HEK293 (cell line): ENCODE results near the gene CA6.

Source experiments
- CTCF ChIA-PET: fragments of 350-600 bp; formaldehyde crosslinking; extraction: SDS; loops from one replicate; lab custom pipeline; 2021; ENCODE audit warnings: antibody characterized with exemption; lab: Yijun Ruan, JAX
- POLR2A ChIA-PET: fragments of 300-600 bp; formaldehyde crosslinking; extraction: SDS; loops from one replicate; lab custom pipeline; 2020; ENCODE audit warnings: antibody characterized with exemption, inconsistent platforms; lab: Yijun Ruan, JAX
- H3K27ac ChIP-seq: fragments of 200-500 bp; sonication (Bioruptor generic); 2 replicates; pipeline ENCODE4 v1.5.1; 2014; ENCODE audit warnings: low read depth, low read length, control low read depth, inconsistent platforms; ENCODE audit errors: extremely low read depth
- H3K36me3 ChIP-seq, 2 experiments: fragments of 200-500 bp in 1 of 2; sonication (Bioruptor generic) in 1 of 2; 1 replicate in 1 of 2; 2 replicates in 1 of 2; pipeline ENCODE4 v1.5.1; 2014 to 2017; ENCODE audit warnings: inconsistent platforms in 2 of 2, low read length in 2 of 2; ENCODE audit not compliant: control insufficient read depth in 2 of 2, insufficient read depth in 1 of 2
- H3K4me1 ChIP-seq: fragments of 200-500 bp; sonication (Bioruptor generic); 2 replicates; pipeline ENCODE4 v1.5.1; 2014; ENCODE audit warnings: mild to moderate bottlenecking, low read length, inconsistent platforms; ENCODE audit not compliant: control insufficient read depth, insufficient read depth
- H3K4me3 ChIP-seq: 2 replicates; pipeline ENCODE4 v1.5.1; 2011; ENCODE audit warnings: low read depth, mild to moderate bottlenecking, control low read depth, low read length, moderate library complexity
- H3K9me3 ChIP-seq: fragments of 200-500 bp; sonication (Bioruptor generic); 2 replicates; pipeline ENCODE4 v1.5.1; 2014; ENCODE audit warnings: low read depth, low read length, inconsistent platforms; ENCODE audit not compliant: control insufficient read depth, insufficient read depth
- EGR2 ChIP-seq: fragments of 450-650 bp; formaldehyde crosslinking; IDR thresholded peaks from 2 replicates; pipeline ENCODE4 v1.5.1; 2016; ENCODE audit warnings: low read depth, missing biosample characterization, missing genetic modification characterization
- FEZF1 ChIP-seq: fragments of 450-650 bp; formaldehyde crosslinking; IDR thresholded peaks from 2 replicates; pipeline ENCODE4 v1.5.1; 2016; ENCODE audit warnings: missing biosample characterization, missing genetic modification characterization
- GLI4 ChIP-seq: fragments of 450-650 bp; formaldehyde crosslinking; IDR thresholded peaks from 2 replicates; pipeline ENCODE4 v1.5.1; 2016; ENCODE audit warnings: missing biosample characterization, missing genetic modification characterization
- IKZF3 ChIP-seq: fragments of 450-650 bp; IDR thresholded peaks from 2 replicates; pipeline ENCODE4 v1.5.0; 2018; ENCODE audit warnings: missing biosample characterization, mild to moderate bottlenecking, missing genetic modification characterization, moderate library complexity
- KLF8 ChIP-seq: fragments of 450-650 bp; formaldehyde crosslinking; IDR thresholded peaks from 2 replicates; pipeline ENCODE4 v1.5.1; 2016; ENCODE audit warnings: missing biosample characterization, missing genetic modification characterization
- MEIS1 ChIP-seq: sonication (generic); formaldehyde crosslinking; IDR thresholded peaks from 2 replicates; pipeline ENCODE4 v1.8.1; 2022; ENCODE audit warnings: missing genetic modification reagents, mild to moderate bottlenecking, borderline replicate concordance
- MZF1 ChIP-seq: fragments of 450-650 bp; formaldehyde crosslinking; IDR thresholded peaks from 2 replicates; pipeline ENCODE4 v1.5.1; 2017; ENCODE audit warnings: missing biosample characterization, missing genetic modification characterization, borderline replicate concordance
- SALL2 ChIP-seq: fragments of 450-650 bp; formaldehyde crosslinking; IDR thresholded peaks from 2 replicates; pipeline ENCODE4 v1.5.0; 2017; ENCODE audit warnings: missing biosample characterization, mild to moderate bottlenecking, missing genetic modification characterization, borderline replicate concordance
- WT1 ChIP-seq: fragments of 450-650 bp; formaldehyde crosslinking; IDR thresholded peaks from 2 replicates; pipeline ENCODE4 v1.5.1; 2016; ENCODE audit warnings: missing biosample characterization, missing genetic modification characterization
- ZFHX2 ChIP-seq: fragments of 450-650 bp; formaldehyde crosslinking; conservative IDR thresholded peaks from 2 replicates; pipeline ENCODE4 v1.5.1; 2016; ENCODE audit warnings: missing biosample characterization, missing genetic modification characterization
- ZNF112 ChIP-seq: fragments of 450-650 bp; formaldehyde crosslinking; IDR thresholded peaks from 2 replicates; pipeline ENCODE4 v1.5.0; 2017; ENCODE audit warnings: missing biosample characterization, missing genetic modification characterization
- ZNF155 ChIP-seq: fragments of 450-650 bp; formaldehyde crosslinking; IDR thresholded peaks from 2 replicates; pipeline ENCODE4 v1.5.1; 2016; ENCODE audit warnings: missing biosample characterization, missing genetic modification characterization
- ZNF169 ChIP-seq: fragments of 450-650 bp; formaldehyde crosslinking; IDR thresholded peaks from 2 replicates; pipeline ENCODE4 v1.5.1; 2016; ENCODE audit warnings: missing biosample characterization, missing genetic modification characterization
- ZNF350 ChIP-seq: fragments of 450-650 bp; formaldehyde crosslinking; IDR thresholded peaks from 2 replicates; pipeline ENCODE4 v1.5.0; 2017; ENCODE audit warnings: missing biosample characterization, mild to moderate bottlenecking, missing genetic modification characterization
- ZNF391 ChIP-seq: fragments of 450-650 bp; formaldehyde crosslinking; IDR thresholded peaks from 2 replicates; pipeline ENCODE4 v1.5.1; 2016; ENCODE audit warnings: low read depth, missing biosample characterization, missing genetic modification characterization, borderline replicate concordance
- ZNF561 ChIP-seq: fragments of 450-650 bp; IDR thresholded peaks from 2 replicates; pipeline ENCODE4 v1.5.1; 2018; ENCODE audit warnings: missing biosample characterization, missing genetic modification characterization, borderline replicate concordance
- ZNF626 ChIP-seq: fragments of 450-650 bp; sonication (Bioruptor Pico); formaldehyde crosslinking; IDR thresholded peaks from 2 replicates; pipeline ENCODE4 v1.5.1; 2018; ENCODE audit warnings: missing biosample characterization, missing genetic modification characterization, inconsistent platforms
- ZNF768 ChIP-seq: fragments of 450-650 bp; formaldehyde crosslinking; IDR thresholded peaks from 2 replicates; pipeline ENCODE4 v1.5.1; 2018; ENCODE audit warnings: missing biosample characterization, mild to moderate bottlenecking, missing genetic modification characterization
- ZNF785 ChIP-seq: fragments of 450-650 bp; formaldehyde crosslinking; IDR thresholded peaks from 2 replicates; pipeline ENCODE4 v1.5.1; 2016; ENCODE audit warnings: missing biosample characterization, missing genetic modification characterization
- ZNF830 ChIP-seq: fragments of 450-650 bp; IDR thresholded peaks from 2 replicates; pipeline ENCODE4 v1.5.0; 2018; ENCODE audit warnings: missing biosample characterization, missing genetic modification characterization, low read depth, mild to moderate bottlenecking, moderate library complexity
- ZNF837 ChIP-seq: fragments of 450-650 bp; formaldehyde crosslinking; IDR thresholded peaks from 2 replicates; pipeline ENCODE4 v1.5.1; 2016; ENCODE audit warnings: missing biosample characterization, missing genetic modification characterization
- ZSCAN23 ChIP-seq: fragments of 450-650 bp; formaldehyde crosslinking; IDR thresholded peaks from 2 replicates; pipeline ENCODE4 v1.5.1; 2016; ENCODE audit warnings: missing biosample characterization, missing genetic modification characterization
- TF ChIP-seq, protein P1 (sequence below): fragments of 450-650 bp; formaldehyde crosslinking; IDR thresholded peaks from 2 replicates; pipeline ENCODE4 v1.5.1; 2016; ENCODE audit warnings: missing biosample characterization, missing genetic modification characterization
- TF ChIP-seq, protein P2 (sequence below): fragments of 450-650 bp; formaldehyde crosslinking; IDR thresholded peaks from 2 replicates; pipeline ENCODE4 v1.5.1; 2016; ENCODE audit warnings: missing biosample characterization, missing genetic modification characterization
- TF ChIP-seq, protein P3 (sequence below): fragments of 450-650 bp; formaldehyde crosslinking; IDR thresholded peaks from 2 replicates; pipeline ENCODE4 v1.5.1; 2016; ENCODE audit warnings: missing biosample characterization, missing genetic modification characterization
- TF ChIP-seq, protein P4 (sequence below): fragments of 450-650 bp; IDR thresholded peaks from 2 replicates; pipeline ENCODE4 v1.5.1; 2018; ENCODE audit warnings: missing biosample characterization, mild to moderate bottlenecking, missing genetic modification characterization

CA6 gene

DNA sequence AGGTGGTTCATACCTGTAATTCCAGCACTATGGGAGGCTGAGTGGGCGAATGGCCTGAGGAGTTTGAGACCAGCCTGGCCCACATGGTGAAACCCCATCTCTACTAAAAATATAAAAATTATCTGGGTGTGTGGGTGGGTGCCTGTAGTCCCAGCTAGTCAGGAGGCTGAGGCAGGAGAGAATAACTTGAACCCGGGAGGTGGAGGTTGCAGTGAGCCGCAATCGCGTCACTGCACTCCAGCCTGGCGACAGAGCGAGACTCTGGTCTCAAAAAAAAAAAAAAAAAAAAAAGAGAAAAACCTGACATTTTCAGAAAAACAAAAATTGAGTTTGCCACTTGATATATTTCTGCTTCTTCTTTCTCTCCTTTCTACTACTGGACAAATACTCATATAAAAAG lies 24.3 kb downstream of the CA6 start:
- no peaks in the 10 kb centered on the region for H3K4me1 ChIP-seq
- H3K4me3 ChIP-seq: no peak overlapping the region
- no peaks in the 10 kb centered on the region for H3K9me3 ChIP-seq
- TF ChIP-seq EGR2 (0 out of 2 replicates have a peak, but pooled peaks have one; percentile 4), ZNF768 (tag by site-specific recombination) (no peak)
- TF ChIP-seq, all 188 proteins: peak for 1
- no peak overlapping the region for H3K27ac ChIP-seq
- ChIA-PET POLR2A (no interaction called here), CTCF (interaction anchor here (0.6 to 1.8 kb wide), 3 partner anchors 20 to 50 kb away, joined by 4 to 6 read pairs (median 4); no protein-coding TSS in a partner anchor)
- H3K36me3 ChIP-seq: no peaks in the 10 kb centered on the region

DNA sequence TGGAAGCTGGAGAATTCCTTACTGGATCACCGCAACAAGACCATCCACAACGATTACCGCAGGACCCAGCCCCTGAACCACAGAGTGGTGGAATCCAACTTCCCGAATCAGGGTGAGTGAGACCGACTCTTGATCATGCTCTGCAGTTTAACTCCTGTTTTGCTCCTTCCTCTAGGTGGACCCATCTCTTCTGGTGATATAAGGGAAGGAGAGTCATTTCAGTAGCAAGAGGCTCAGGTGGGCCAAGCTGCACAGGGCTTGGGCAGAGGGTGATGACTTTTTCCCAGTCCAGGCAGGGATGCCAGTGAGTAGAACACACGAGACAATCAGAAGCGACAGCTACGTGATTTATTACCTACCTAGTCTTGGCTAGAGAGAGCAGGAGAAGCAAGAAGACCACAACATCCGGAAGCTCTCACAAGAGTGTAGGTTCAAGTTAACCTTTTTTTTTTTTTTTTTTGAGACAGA lies 25.2 kb downstream of the CA6 start:
- POLR2A ChIA-PET: no interaction called here
- Histone ChIP-seq H3K9me3 (no peaks in the 10 kb centered on the region), H3K36me3 (no peaks in the 10 kb centered on the region)
- TF ChIP-seq ZNF561 (tag by site-specific recombination): no peak
- TF ChIP-seq ZNF830 (tag by site-specific recombination): no peak
- no peak for TF ChIP-seq WT1
- TF ChIP-seq ZNF626 (tag by site-specific recombination): no peak
- TF ChIP-seq, protein P1, sequence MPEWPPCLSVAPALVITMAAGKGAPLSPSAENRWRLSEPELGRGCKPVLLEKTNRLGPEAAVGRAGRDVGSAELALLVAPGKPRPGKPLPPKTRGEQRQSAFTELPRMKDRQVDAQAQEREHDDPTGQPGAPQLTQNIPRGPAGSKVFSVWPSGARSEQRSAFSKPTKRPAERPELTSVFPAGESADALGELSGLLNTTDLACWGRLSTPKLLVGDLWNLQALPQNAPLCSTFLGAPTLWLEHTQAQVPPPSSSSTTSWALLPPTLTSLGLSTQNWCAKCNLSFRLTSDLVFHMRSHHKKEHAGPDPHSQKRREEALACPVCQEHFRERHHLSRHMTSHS (tag by site-specific recombination): no peak
- no peak for TF ChIP-seq GLI4 (tag by site-specific recombination)
- TF ChIP-seq, protein P2, sequence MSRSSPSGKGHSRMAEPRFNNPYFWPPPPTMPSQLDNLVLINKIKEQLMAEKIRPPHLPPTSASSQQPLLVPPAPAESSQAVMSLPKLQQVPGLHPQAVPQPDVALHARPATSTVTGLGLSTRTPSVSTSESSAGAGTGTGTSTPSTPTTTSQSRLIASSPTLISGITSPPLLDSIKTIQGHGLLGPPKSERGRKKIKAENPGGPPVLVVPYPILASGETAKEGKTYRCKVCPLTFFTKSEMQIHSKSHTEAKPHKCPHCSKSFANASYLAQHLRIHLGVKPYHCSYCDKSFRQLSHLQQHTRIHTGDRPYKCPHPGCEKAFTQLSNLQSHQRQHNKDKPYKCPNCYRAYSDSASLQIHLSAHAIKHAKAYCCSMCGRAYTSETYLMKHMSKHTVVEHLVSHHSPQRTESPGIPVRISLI (tag by site-specific recombination): no peak
- no peak for TF ChIP-seq ZNF837 (tag by site-specific recombination)
- TF ChIP-seq SALL2 (tag by site-specific recombination): no peak
- no peak for TF ChIP-seq MZF1 (tag by site-specific recombination)
- TF ChIP-seq, all 188 proteins: peak for 0
- Histone ChIP-seq H3K4me1 (no peaks in the 10 kb centered on the region), H3K27ac (no peak overlapping the region), H3K4me3 (no peak overlapping the region)
- CTCF ChIA-PET: interaction anchor here (0.7 to 1.8 kb wide), 5 partner anchors 10 to 264 kb away, joined by 3 to 6 read pairs (median 3); no protein-coding TSS in a partner anchor

DNA sequence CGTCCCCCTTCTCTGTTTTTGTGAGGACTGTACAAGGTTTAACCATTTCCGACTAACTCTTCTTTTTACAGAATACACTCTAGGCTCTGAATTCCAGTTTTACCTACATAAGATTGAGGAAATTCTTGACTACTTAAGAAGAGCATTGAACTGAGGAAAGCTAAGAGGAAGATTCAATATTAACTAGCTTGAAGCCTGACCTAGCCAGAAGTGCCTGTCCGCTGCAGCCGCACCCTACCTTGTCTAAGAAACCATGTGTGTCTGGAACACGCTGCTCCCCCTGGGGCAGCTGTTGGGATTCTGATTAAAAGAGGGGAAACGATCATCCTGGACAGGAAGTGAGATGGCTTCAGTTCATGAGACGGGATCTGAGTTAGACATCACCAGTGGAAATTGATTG lies 28.9 kb downstream of the CA6 start:
- POLR2A ChIA-PET: no interaction called here
- CTCF ChIA-PET: interaction anchor here (1.0 kb wide), 1 partner anchor 11 kb away, joined by 5 read pairs; no protein-coding TSS in a partner anchor
- no peaks in the 10 kb centered on the region for H3K4me1 ChIP-seq
- H3K36me3 ChIP-seq: no peaks in the 10 kb centered on the region
- H3K9me3 ChIP-seq: no peaks in the 10 kb centered on the region
- no peak overlapping the region for H3K27ac ChIP-seq
- H3K4me3 ChIP-seq: no peak overlapping the region
- TF ChIP-seq MEIS1 (CRISPR knock-in tag) (no peak), IKZF3 (tag by site-specific recombination) (no peak), ZNF169 (no peak), ZNF155 (no peak), ZNF350 (tag by site-specific recombination) (no peak), ZSCAN23 (tag by site-specific recombination) (no peak), ZNF785 (no peak), ZNF391 (no peak), ZFHX2 (tag by site-specific recombination) (no peak), ZNF112 (tag by site-specific recombination) (no peak), FEZF1 (tag by site-specific recombination) (no peak), KLF8 (no peak)
- TF ChIP-seq, protein P3, sequence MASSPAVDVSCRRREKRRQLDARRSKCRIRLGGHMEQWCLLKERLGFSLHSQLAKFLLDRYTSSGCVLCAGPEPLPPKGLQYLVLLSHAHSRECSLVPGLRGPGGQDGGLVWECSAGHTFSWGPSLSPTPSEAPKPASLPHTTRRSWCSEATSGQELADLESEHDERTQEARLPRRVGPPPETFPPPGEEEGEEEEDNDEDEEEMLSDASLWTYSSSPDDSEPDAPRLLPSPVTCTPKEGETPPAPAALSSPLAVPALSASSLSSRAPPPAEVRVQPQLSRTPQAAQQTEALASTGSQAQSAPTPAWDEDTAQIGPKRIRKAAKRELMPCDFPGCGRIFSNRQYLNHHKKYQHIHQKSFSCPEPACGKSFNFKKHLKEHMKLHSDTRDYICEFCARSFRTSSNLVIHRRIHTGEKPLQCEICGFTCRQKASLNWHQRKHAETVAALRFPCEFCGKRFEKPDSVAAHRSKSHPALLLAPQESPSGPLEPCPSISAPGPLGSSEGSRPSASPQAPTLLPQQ: no peak
- TF ChIP-seq, protein P4, sequence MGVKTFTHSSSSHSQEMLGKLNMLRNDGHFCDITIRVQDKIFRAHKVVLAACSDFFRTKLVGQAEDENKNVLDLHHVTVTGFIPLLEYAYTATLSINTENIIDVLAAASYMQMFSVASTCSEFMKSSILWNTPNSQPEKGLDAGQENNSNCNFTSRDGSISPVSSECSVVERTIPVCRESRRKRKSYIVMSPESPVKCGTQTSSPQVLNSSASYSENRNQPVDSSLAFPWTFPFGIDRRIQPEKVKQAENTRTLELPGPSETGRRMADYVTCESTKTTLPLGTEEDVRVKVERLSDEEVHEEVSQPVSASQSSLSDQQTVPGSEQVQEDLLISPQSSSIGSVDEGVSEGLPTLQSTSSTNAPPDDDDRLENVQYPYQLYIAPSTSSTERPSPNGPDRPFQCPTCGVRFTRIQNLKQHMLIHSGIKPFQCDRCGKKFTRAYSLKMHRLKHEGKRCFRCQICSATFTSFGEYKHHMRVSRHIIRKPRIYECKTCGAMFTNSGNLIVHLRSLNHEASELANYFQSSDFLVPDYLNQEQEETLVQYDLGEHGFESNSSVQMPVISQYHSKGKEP (tag by site-specific recombination): no peak
